ENCODE results near the gene DIP2C.
"Not testable (repeated sequence)": the region's sequence is repeated elsewhere in the genome, so short reads cannot be mapped to it uniquely, and the experiment has no call there.

DIP2C gene

GRCh38 chr10:535952-536351 lies 153.5 kb downstream of the DIP2C start:
- no peak for DNase-seq (ENCODE audit: low read depth)

GRCh38 chr10:535051-535450 lies 154.4 kb downstream of the DIP2C start:
- no peak for DNase-seq (ENCODE audit: low read depth)

- no peak for DNase-seq (ENCODE audit: low read depth)
Observed at GRCh38 chr10:534047-534566, 155.4 kb downstream of the DIP2C start.

- no peak for DNase-seq (ENCODE audit: low read depth)
Observed at GRCh38 chr10:533611-534010, 155.9 kb downstream of the DIP2C start.

GRCh38 chr10:533186-533585 lies 156.3 kb downstream of the DIP2C start:
- no peak for DNase-seq (ENCODE audit: low read depth)

GRCh38 chr10:532331-532730 lies 157.1 kb downstream of the DIP2C start:
- not testable (repeated sequence) for DNase-seq (ENCODE audit: low read depth)

- no peak for DNase-seq (ENCODE audit: low read depth)
Observed at GRCh38 chr10:531541-531940, 157.9 kb downstream of the DIP2C start.

- DNase-seq (ENCODE audit: low read depth), result no peak
Observed at GRCh38 chr10:530717-531116, 158.8 kb downstream of the DIP2C start.

GRCh38 chr10:529468-530230 lies 159.8 kb downstream of the DIP2C start:
- no peak for DNase-seq (ENCODE audit: low read depth)

- DNase-seq (ENCODE audit: low read depth), result no peak
Observed at GRCh38 chr10:528173-529165, 161.0 kb downstream of the DIP2C start.

GRCh38 chr10:527416-527815 lies 162.1 kb downstream of the DIP2C start:
- DNase-seq (ENCODE audit: low read depth), result no peak

- DNase-seq (ENCODE audit: low read depth), result no peak
Observed at GRCh38 chr10:526651-527312, 162.7 kb downstream of the DIP2C start.

- no peak for DNase-seq (ENCODE audit: low read depth)
Observed at GRCh38 chr10:525565-526315, 163.7 kb downstream of the DIP2C start.

GRCh38 chr10:523925-524324 lies 165.5 kb downstream of the DIP2C start:
- no peak for DNase-seq (ENCODE audit: low read depth)

GRCh38 chr10:522350-522749 lies 167.1 kb downstream of the DIP2C start:
- no peak for DNase-seq (ENCODE audit: low read depth)

- no peak for DNase-seq (ENCODE audit: low read depth)
Observed at GRCh38 chr10:521261-522250, 167.9 kb downstream of the DIP2C start.

- DNase-seq (ENCODE audit: low read depth), result no peak
Observed at GRCh38 chr10:520402-520787, 169.1 kb downstream of the DIP2C start.

GRCh38 chr10:519716-520401 lies 169.6 kb downstream of the DIP2C start:
- DNase-seq (ENCODE audit: low read depth), result no peak

- no peak for DNase-seq (ENCODE audit: low read depth)
Observed at GRCh38 chr10:519055-519715, 170.3 kb downstream of the DIP2C start.

Data from HS-27A (cell line).